Measurements from ENCODE around the gene PCDHA1.

The PCDHA1 gene

GRCh38 chr5:140927228-140927573, 141.3 kb downstream of the PCDHA1 start:
- no peak overlapping the region for H3K9ac ChIP-seq (ENCODE audit: low read depth, low read length, poor library complexity, severe bottlenecking)
- no peaks in the 10 kb centered on the region for H3F3A ChIP-seq (ENCODE audit: low read depth)
- TF ChIP-seq EZH2phosphoT487 (IDR thresholded peaks at IDR 0.05; ENCODE audit: borderline replicate concordance): no peak
- TF ChIP-seq, protein P1, sequence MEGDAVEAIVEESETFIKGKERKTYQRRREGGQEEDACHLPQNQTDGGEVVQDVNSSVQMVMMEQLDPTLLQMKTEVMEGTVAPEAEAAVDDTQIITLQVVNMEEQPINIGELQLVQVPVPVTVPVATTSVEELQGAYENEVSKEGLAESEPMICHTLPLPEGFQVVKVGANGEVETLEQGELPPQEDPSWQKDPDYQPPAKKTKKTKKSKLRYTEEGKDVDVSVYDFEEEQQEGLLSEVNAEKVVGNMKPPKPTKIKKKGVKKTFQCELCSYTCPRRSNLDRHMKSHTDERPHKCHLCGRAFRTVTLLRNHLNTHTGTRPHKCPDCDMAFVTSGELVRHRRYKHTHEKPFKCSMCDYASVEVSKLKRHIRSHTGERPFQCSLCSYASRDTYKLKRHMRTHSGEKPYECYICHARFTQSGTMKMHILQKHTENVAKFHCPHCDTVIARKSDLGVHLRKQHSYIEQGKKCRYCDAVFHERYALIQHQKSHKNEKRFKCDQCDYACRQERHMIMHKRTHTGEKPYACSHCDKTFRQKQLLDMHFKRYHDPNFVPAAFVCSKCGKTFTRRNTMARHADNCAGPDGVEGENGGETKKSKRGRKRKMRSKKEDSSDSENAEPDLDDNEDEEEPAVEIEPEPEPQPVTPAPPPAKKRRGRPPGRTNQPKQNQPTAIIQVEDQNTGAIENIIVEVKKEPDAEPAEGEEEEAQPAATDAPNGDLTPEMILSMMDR (conservative IDR thresholded peaks at IDR 0.05; ENCODE audit: low read length): no peak
- no peaks in the 10 kb centered on the region for H4K20me1 ChIP-seq (ENCODE audit: insufficient read depth, low read length, poor library complexity, severe bottlenecking)
- H3K4me1 ChIP-seq (ENCODE audit: insufficient read depth, low read length, poor library complexity, severe bottlenecking): no peaks in the 10 kb centered on the region
- no peaks in the 10 kb centered on the region for H3K27me3 ChIP-seq (ENCODE audit: insufficient read depth, low read length, poor library complexity, severe bottlenecking)
- no peak overlapping the region for H2AFZ ChIP-seq (ENCODE audit: low read length)
- H3K4me3 ChIP-seq (ENCODE audit: low read length, poor library complexity, severe bottlenecking): no peak overlapping the region
- no peaks in the 10 kb centered on the region for H3K79me2 ChIP-seq (ENCODE audit: insufficient read depth, low read length)
- no peak overlapping the region for H3K4me2 ChIP-seq (ENCODE audit: low read depth, low read length, poor library complexity, severe bottlenecking)
- no peaks in the 10 kb centered on the region for H3K36me3 ChIP-seq (ENCODE audit: insufficient read depth, low read length)
- no peaks in the 10 kb centered on the region for H3K9me3 ChIP-seq (ENCODE audit: insufficient read depth, low read depth, low read length)
- H3K9me2 ChIP-seq (replicated peaks; ENCODE audit: low read depth, low read length): no peaks in the 10 kb centered on the region

- H3K9ac ChIP-seq (ENCODE audit: low read depth, low read length, poor library complexity, severe bottlenecking): no peak overlapping the region
- no peak overlapping the region for H3K4me3 ChIP-seq (ENCODE audit: low read length, poor library complexity, severe bottlenecking)
- TF ChIP-seq, protein P1 (conservative IDR thresholded peaks at IDR 0.05; ENCODE audit: low read length): no peak
- TF ChIP-seq EZH2phosphoT487 (IDR thresholded peaks at IDR 0.05; ENCODE audit: borderline replicate concordance): no peak
- H3K36me3 ChIP-seq (ENCODE audit: insufficient read depth, low read length): no peaks in the 10 kb centered on the region
- no peaks in the 10 kb centered on the region for H3F3A ChIP-seq (ENCODE audit: low read depth)
- H3K4me2 ChIP-seq (ENCODE audit: low read depth, low read length, poor library complexity, severe bottlenecking): no peak overlapping the region
- no peaks in the 10 kb centered on the region for H4K20me1 ChIP-seq (ENCODE audit: insufficient read depth, low read length, poor library complexity, severe bottlenecking)
- H2AFZ ChIP-seq (ENCODE audit: low read length): no peak overlapping the region
- no peaks in the 10 kb centered on the region for H3K79me2 ChIP-seq (ENCODE audit: insufficient read depth, low read length)
- H3K4me1 ChIP-seq (ENCODE audit: insufficient read depth, low read length, poor library complexity, severe bottlenecking): no peaks in the 10 kb centered on the region
- no peaks in the 10 kb centered on the region for H3K9me3 ChIP-seq (ENCODE audit: insufficient read depth, low read depth, low read length)
- no peaks in the 10 kb centered on the region for H3K27me3 ChIP-seq (ENCODE audit: insufficient read depth, low read length, poor library complexity, severe bottlenecking)
- no peaks in the 10 kb centered on the region for H3K9me2 ChIP-seq (replicated peaks; ENCODE audit: low read depth, low read length)
Observed at GRCh38 chr5:140934964-140935606, 149.1 kb downstream of the PCDHA1 start.

GRCh38 chr5:140946578-140946977, 160.6 kb downstream of the PCDHA1 start:
- Histone ChIP-seq H3F3A (ENCODE audit: low read depth) (no peaks in the 10 kb centered on the region), H3K9ac (ENCODE audit: low read depth, low read length, poor library complexity, severe bottlenecking) (no peak overlapping the region), H3K4me1 (ENCODE audit: insufficient read depth, low read length, poor library complexity, severe bottlenecking) (no peaks in the 10 kb centered on the region), H4K20me1 (ENCODE audit: insufficient read depth, low read length, poor library complexity, severe bottlenecking) (no peaks in the 10 kb centered on the region), H3K9me3 (ENCODE audit: insufficient read depth, low read depth, low read length) (no peaks in the 10 kb centered on the region), H3K79me2 (ENCODE audit: insufficient read depth, low read length) (no peaks in the 10 kb centered on the region), H3K36me3 (ENCODE audit: insufficient read depth, low read length) (no peaks in the 10 kb centered on the region), H3K27me3 (ENCODE audit: insufficient read depth, low read length, poor library complexity, severe bottlenecking) (no peaks in the 10 kb centered on the region), H2AFZ (ENCODE audit: low read length) (no peak overlapping the region), H3K4me2 (ENCODE audit: low read depth, low read length, poor library complexity, severe bottlenecking) (no peak overlapping the region), H3K4me3 (ENCODE audit: low read length, poor library complexity, severe bottlenecking) (no peak overlapping the region), H3K9me2 (replicated peaks; ENCODE audit: low read depth, low read length) (no peaks in the 10 kb centered on the region)
- TF ChIP-seq, protein P1 (conservative IDR thresholded peaks at IDR 0.05; ENCODE audit: low read length): no peak
- TF ChIP-seq EZH2phosphoT487 (IDR thresholded peaks at IDR 0.05; ENCODE audit: borderline replicate concordance): no peak

Measured in Loucy (cell line).